ENCODE results near the gene ABLIM1. TPM values are rescaled to one million over a fixed set of nuclear protein-coding genes. Genes with fewer than 3 reads are reported as not detected.
A peak's percentile ranks its signal among the peaks of the same experiment; 100 is the strongest.

ABLIM1 gene
- total RNA-seq, 1 donor from 2014 or later = 70.0 TPM

DNA sequence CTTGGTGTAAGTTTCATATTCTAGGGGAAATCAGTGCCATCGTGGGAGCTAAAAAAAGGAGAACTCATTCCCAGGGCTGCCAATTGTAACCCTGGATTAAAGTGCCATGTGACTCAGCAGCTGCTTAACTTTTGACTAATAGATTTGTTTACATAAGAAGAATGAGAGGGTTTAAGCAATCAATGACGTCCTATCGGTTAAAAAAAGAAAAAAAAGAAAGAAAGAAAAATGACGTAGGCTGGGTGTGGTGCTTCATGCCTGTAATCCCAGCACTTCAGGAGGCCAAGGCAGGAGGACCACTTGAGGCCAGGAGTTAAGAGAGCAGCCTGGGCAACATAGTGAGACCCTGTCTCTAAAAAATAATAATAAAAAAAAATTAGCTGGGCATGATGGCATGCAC is 137.6 kb downstream of the ABLIM1 start:
- TF ChIP-seq, protein P1, sequence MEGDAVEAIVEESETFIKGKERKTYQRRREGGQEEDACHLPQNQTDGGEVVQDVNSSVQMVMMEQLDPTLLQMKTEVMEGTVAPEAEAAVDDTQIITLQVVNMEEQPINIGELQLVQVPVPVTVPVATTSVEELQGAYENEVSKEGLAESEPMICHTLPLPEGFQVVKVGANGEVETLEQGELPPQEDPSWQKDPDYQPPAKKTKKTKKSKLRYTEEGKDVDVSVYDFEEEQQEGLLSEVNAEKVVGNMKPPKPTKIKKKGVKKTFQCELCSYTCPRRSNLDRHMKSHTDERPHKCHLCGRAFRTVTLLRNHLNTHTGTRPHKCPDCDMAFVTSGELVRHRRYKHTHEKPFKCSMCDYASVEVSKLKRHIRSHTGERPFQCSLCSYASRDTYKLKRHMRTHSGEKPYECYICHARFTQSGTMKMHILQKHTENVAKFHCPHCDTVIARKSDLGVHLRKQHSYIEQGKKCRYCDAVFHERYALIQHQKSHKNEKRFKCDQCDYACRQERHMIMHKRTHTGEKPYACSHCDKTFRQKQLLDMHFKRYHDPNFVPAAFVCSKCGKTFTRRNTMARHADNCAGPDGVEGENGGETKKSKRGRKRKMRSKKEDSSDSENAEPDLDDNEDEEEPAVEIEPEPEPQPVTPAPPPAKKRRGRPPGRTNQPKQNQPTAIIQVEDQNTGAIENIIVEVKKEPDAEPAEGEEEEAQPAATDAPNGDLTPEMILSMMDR (IDR thresholded peaks at IDR 0.05; ENCODE audit: insufficient read depth, low read depth, low read length) = no peak
- no peak for TF ChIP-seq EZH2 (IDR thresholded peaks at IDR 0.05; ENCODE audit: insufficient read depth, low read length)
- Histone ChIP-seq H4K20me1 (ENCODE audit: insufficient read depth, low read length) (peaks cover 8% of the 10 kb centered on the region), H3K79me2 (ENCODE audit: insufficient read depth, low read length) (no peaks in the 10 kb centered on the region), H3K4me3 (ENCODE audit: insufficient read depth, low read depth, low read length) (no peak overlapping the region), H3K9me3 (ENCODE audit: insufficient read depth, low read depth, low read length) (no peaks in the 10 kb centered on the region), H3K4me2 (ENCODE audit: low read length) (peak overlapping the region; percentile 10), H3K36me3 (ENCODE audit: insufficient read depth, low read length) (no peaks in the 10 kb centered on the region), H3K4me1 (ENCODE audit: insufficient read depth, low read length) (peaks cover 8% of the 10 kb centered on the region), H3K27me3 (ENCODE audit: insufficient read depth, low read length) (peaks cover 32% of the 10 kb centered on the region), H3K9ac (ENCODE audit: low read length) (peak overlapping the region; percentile 3), H3K27ac (ENCODE audit: low read depth, low read length) (peak overlapping the region; percentile 48), H2AFZ (ENCODE audit: low read depth, low read length) (no peak overlapping the region)
- Mint-ChIP-seq H3K4me1 (ENCODE audit: low read depth, unreplicated experiment) (peaks cover 41% of the 10 kb centered on the region), H3K27me3 (ENCODE audit: low read depth, unreplicated experiment) (no peaks in the 10 kb centered on the region), H3K9me3 (ENCODE audit: unreplicated experiment) (peaks cover 1% of the 10 kb centered on the region), H3K4me3 (ENCODE audit: unreplicated experiment) (no peak overlapping the region), H3K36me3 (ENCODE audit: low read depth, unreplicated experiment) (peaks cover 13% of the 10 kb centered on the region), H3K27ac (ENCODE audit: unreplicated experiment) (peak overlapping the region; percentile 8)
- DNase-seq (ENCODE audit: low read depth) = peak; percentile 85
- FAIRE-seq = no peak

DNA sequence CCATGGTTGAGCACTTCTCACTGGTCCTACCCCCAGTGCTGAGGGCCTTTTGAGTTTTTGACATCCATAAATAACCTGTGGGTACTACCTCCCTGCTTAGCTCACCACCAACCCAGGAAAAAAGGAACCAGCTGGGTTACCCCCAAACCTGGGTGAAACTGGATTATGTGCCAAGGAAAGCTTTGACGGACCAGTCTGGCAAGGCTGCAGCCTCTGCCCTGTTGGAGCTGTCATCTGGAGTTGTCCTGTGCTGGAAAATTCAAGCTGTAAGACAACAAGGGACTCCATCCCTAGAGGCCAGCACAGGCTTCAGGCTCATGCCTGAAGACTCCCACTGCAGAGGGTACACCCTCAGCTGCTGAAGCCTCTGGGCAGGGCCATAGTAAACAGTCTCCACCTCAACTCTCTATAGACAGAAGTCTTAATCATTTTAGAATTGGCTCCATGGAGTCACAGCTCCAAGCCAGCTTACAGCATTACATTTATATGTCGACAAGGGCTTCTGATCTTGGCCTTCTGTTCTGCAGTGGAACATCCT is 138.2 kb downstream of the ABLIM1 start:
- no peak for DNase-seq (ENCODE audit: low read depth)
- no peaks in the 10 kb centered on the region for H3K27me3 Mint-ChIP-seq (ENCODE audit: low read depth, unreplicated experiment)
- Histone ChIP-seq H3K9ac (ENCODE audit: low read length) (peak overlapping the region; percentile 3), H2AFZ (ENCODE audit: low read depth, low read length) (no peak overlapping the region), H3K9me3 (ENCODE audit: insufficient read depth, low read depth, low read length) (no peaks in the 10 kb centered on the region), H3K36me3 (ENCODE audit: insufficient read depth, low read length) (no peaks in the 10 kb centered on the region), H3K4me3 (ENCODE audit: insufficient read depth, low read depth, low read length) (no peak overlapping the region), H3K27me3 (ENCODE audit: insufficient read depth, low read length) (peaks cover 30% of the 10 kb centered on the region), H4K20me1 (ENCODE audit: insufficient read depth, low read length) (peaks cover 2% of the 10 kb centered on the region), H3K4me2 (ENCODE audit: low read length) (peak overlapping the region; percentile 10), H3K27ac (ENCODE audit: low read depth, low read length) (peak overlapping the region; percentile 48), H3K79me2 (ENCODE audit: insufficient read depth, low read length) (no peaks in the 10 kb centered on the region), H3K4me1 (ENCODE audit: insufficient read depth, low read length) (peaks cover 7% of the 10 kb centered on the region)
- H3K4me3 Mint-ChIP-seq (ENCODE audit: unreplicated experiment) = no peak overlapping the region
- H3K9me3 Mint-ChIP-seq (ENCODE audit: unreplicated experiment) = peaks cover 1% of the 10 kb centered on the region
- H3K27ac Mint-ChIP-seq (ENCODE audit: unreplicated experiment) = peak overlapping the region; percentile 77
- peaks cover 40% of the 10 kb centered on the region for H3K4me1 Mint-ChIP-seq (ENCODE audit: low read depth, unreplicated experiment)
- peaks cover 13% of the 10 kb centered on the region for H3K36me3 Mint-ChIP-seq (ENCODE audit: low read depth, unreplicated experiment)
- FAIRE-seq = no peak
- TF ChIP-seq EZH2 (IDR thresholded peaks at IDR 0.05; ENCODE audit: insufficient read depth, low read length) = no peak
- TF ChIP-seq, protein P1 (IDR thresholded peaks at IDR 0.05; ENCODE audit: insufficient read depth, low read depth, low read length) = no peak

DNA sequence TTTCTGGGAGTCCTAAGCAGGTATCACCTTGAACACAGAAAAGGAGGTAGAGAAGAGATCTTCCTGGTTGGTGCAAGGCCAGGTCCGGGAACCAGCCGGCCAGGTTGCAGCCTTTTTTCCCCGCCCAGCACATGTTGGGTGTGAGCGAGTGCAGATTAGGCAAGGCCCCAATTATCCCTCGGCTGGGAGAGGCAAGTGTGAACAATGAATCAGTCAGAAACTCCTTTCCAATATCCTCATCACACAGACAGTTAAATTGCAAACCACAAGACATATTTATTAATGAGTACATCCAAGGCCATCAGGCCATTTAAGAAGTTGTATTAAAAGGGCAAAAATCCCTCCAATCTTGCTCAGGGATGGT is 138.8 kb downstream of the ABLIM1 start:
- Histone ChIP-seq H3K4me2 (ENCODE audit: low read length) (no peak overlapping the region), H2AFZ (ENCODE audit: low read depth, low read length) (no peak overlapping the region), H3K4me3 (ENCODE audit: insufficient read depth, low read depth, low read length) (no peak overlapping the region), H3K27ac (ENCODE audit: low read depth, low read length) (no peak overlapping the region), H3K4me1 (ENCODE audit: insufficient read depth, low read length) (peaks cover 7% of the 10 kb centered on the region), H3K79me2 (ENCODE audit: insufficient read depth, low read length) (no peaks in the 10 kb centered on the region), H3K27me3 (ENCODE audit: insufficient read depth, low read length) (peaks cover 30% of the 10 kb centered on the region), H3K9me3 (ENCODE audit: insufficient read depth, low read depth, low read length) (no peaks in the 10 kb centered on the region), H3K36me3 (ENCODE audit: insufficient read depth, low read length) (no peaks in the 10 kb centered on the region), H3K9ac (ENCODE audit: low read length) (no peak overlapping the region), H4K20me1 (ENCODE audit: insufficient read depth, low read length) (no peaks in the 10 kb centered on the region)
- peak; percentile 32 for DNase-seq (ENCODE audit: low read depth)
- no peak overlapping the region for H3K4me3 Mint-ChIP-seq (ENCODE audit: unreplicated experiment)
- FAIRE-seq = no peak
- H3K27me3 Mint-ChIP-seq (ENCODE audit: low read depth, unreplicated experiment) = no peaks in the 10 kb centered on the region
- peaks cover 1% of the 10 kb centered on the region for H3K9me3 Mint-ChIP-seq (ENCODE audit: unreplicated experiment)
- H3K4me1 Mint-ChIP-seq (ENCODE audit: low read depth, unreplicated experiment) = peaks cover 35% of the 10 kb centered on the region
- H3K27ac Mint-ChIP-seq (ENCODE audit: unreplicated experiment) = no peak overlapping the region
- TF ChIP-seq EZH2 (IDR thresholded peaks at IDR 0.05; ENCODE audit: insufficient read depth, low read length) = no peak
- TF ChIP-seq, protein P1 (IDR thresholded peaks at IDR 0.05; ENCODE audit: insufficient read depth, low read depth, low read length) = no peak
- peaks cover 13% of the 10 kb centered on the region for H3K36me3 Mint-ChIP-seq (ENCODE audit: low read depth, unreplicated experiment)
